ENCODE measurements around the gene MFAP3L. TPM values are rescaled to one million over a fixed set of nuclear protein-coding genes. Genes with fewer than 3 reads are reported as not detected.

MFAP3L gene
- total RNA-seq, 1 experiment from 2014 or later = not detected

Other genes starting within 250 kb of the MFAP3L start
- not detected in 2 replicates for gene AADAT, start 63.6 kb upstream of the MFAP3L start, total RNA-seq (2014; rRNA removed; shearing (Covaris generic); ENCODE audit: low replicate concordance)

All from Karpas-422 (cell line).